Measurements from ENCODE around the gene GSTM2.
A peak's percentile ranks its signal among the peaks of the same experiment; 100 is the strongest.

GSTM2 gene

GRCh38 chr1:109625176-109625575 is 42.7 kb upstream of the GSTM2 start:
- in situ Hi-C loops (cut with MboI; ENCODE audit: low sequenced_read_pairs, unreplicated experiment) = no loop called here
- DNase-seq (ENCODE audit: low spot score) = no peak
- TF ChIP-seq CTCF (IDR thresholded peaks at IDR 0.05; ENCODE audit: borderline replicate concordance, control extremely low read depth, extremely low read depth, insufficient read depth, missing control alignments) = no peak

- peak; percentile 21 for DNase-seq (ENCODE audit: low spot score)
- in situ Hi-C loops (cut with MboI; ENCODE audit: low sequenced_read_pairs, unreplicated experiment) = no loop called here
- TF ChIP-seq CTCF (IDR thresholded peaks at IDR 0.05; ENCODE audit: borderline replicate concordance, control extremely low read depth, extremely low read depth, insufficient read depth, missing control alignments) = no peak
These were observed 42.0 kb upstream of the GSTM2 start for GRCh38 chr1:109625601-109626560.

GRCh38 chr1:109626682-109627408 is 41.0 kb upstream of the GSTM2 start:
- in situ Hi-C loops (cut with MboI; ENCODE audit: low sequenced_read_pairs, unreplicated experiment) = no loop called here

GRCh38 chr1:109627692-109628399 is 40.0 kb upstream of the GSTM2 start:
- in situ Hi-C loops (cut with MboI; ENCODE audit: low sequenced_read_pairs, unreplicated experiment) = no loop called here

More at GRCh38 chr1:109626682-109627408, 41.0 kb upstream of the GSTM2 start:
- DNase-seq (ENCODE audit: low spot score) = peak; percentile 26
- TF ChIP-seq CTCF (IDR thresholded peaks at IDR 0.05; ENCODE audit: borderline replicate concordance, control extremely low read depth, extremely low read depth, insufficient read depth, missing control alignments) = no peak

GRCh38 chr1:109628540-109629321 is 39.1 kb upstream of the GSTM2 start:
- in situ Hi-C loops (cut with MboI; ENCODE audit: low sequenced_read_pairs, unreplicated experiment) = no loop called here
- DNase-seq (ENCODE audit: low spot score) = no peak

More at GRCh38 chr1:109627692-109628399, 40.0 kb upstream of the GSTM2 start:
- TF ChIP-seq CTCF (IDR thresholded peaks at IDR 0.05; ENCODE audit: borderline replicate concordance, control extremely low read depth, extremely low read depth, insufficient read depth, missing control alignments) = no peak
- DNase-seq (ENCODE audit: low spot score) = no peak

More at GRCh38 chr1:109628540-109629321, 39.1 kb upstream of the GSTM2 start:
- no peak for TF ChIP-seq CTCF (IDR thresholded peaks at IDR 0.05; ENCODE audit: borderline replicate concordance, control extremely low read depth, extremely low read depth, insufficient read depth, missing control alignments)
